Activated CD4-positive, alpha-beta T cell treated with anti-CD3 and anti-CD28 coated beads, Interleukin-2, amount 50 U/mL, for 1 hour (primary cell): ENCODE measurements around the gene FSTL5.
"Not testable (repeated sequence)": the region's sequence is repeated elsewhere in the genome, so short reads cannot be mapped to it uniquely, and the experiment has no call there.

Experiments
- DNase-seq: peaks from one replicate; pipeline ENCODE4 v3.0.0-alpha.2; 2020

The FSTL5 gene

DNA sequence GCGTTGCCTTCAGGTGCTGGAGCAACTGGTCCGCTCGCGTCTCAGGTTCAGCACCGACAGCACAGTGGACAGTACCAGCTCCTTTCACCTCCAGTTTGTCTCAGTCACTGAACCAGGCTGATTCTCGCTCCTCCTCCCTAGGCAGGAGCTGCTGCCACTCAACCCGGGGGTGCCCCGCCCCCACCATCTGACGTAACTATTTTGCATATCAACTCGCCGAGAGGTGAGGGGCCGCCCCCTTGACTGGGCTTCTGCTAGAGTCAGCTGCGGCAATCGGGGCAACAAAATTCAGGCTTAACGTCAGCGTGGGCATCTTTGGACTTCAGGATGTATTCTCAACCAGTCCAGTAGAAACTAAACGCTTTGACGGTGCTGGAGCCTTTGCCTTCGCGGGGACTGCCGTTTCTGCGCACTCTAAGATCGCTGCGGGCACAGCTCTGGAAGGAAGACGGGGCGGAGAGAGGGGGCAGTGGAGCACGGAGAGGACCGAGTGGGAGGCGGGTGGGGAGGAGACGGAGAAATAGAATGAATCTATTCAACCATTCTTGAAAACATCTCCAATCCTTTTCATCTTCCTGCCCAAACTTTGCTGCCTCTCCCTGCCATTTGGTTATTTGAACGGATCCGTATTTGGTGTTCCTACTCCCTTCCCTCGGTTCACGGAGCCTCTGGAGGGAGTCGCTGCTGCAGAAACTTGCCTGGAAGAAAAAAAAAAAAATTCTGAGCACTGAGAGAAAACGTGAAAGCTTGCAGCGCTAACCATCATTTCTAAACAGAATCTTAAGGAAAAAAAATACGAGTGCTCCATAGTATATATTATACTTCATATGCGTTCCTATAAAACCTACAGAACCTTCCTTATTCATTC is at the start of gene FSTL5:
TSS of gene FSTL5 (minus strand) at position 109 of the 868 bp plus-strand sequence. CDS start 52,604 bp downstream, outside the sequence.
- peak; percentile 6 for DNase-seq

DNA sequence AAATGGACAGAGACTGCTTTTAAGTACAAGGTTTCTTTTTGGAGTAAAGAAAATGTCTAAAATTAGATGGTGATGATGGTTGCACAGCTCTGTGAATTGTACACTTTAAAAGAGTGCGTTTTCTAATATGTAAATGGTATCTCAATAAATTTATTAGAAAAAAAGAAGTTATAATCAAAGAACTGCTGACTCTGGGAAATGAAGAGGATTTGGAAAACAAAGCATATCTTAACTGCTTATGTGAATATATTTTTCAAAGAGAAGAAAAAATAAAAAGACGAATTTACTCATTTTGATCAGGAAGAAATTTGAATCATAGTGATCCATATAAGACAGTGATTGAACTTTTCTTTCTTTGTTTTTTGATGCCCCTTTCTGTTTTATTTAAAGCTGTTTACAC is 45.9 kb upstream of the FSTL5 start:
- DNase-seq, result no peak

DNA sequence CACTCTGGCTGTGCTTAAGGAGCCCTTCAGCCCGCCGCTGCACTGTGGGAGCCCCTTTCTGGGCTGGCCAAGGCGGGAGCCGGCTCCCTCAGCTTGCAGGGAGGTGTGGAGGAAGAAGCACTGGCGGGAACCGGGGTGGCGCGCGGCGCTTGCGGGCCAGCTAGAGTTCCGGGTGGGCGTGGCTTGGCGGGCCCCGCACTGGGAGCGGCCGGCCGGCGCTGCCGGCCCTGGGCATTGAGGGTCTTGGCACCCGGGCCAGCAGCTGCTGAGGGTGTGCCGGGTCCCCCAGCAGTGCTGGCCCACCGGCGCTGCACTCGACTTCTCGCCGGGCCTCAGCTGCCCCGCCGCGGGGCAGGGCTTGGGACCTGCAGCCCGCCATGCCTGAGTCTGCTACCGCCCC is 39.7 kb upstream of the FSTL5 start:
- not testable (repeated sequence) for DNase-seq

DNA sequence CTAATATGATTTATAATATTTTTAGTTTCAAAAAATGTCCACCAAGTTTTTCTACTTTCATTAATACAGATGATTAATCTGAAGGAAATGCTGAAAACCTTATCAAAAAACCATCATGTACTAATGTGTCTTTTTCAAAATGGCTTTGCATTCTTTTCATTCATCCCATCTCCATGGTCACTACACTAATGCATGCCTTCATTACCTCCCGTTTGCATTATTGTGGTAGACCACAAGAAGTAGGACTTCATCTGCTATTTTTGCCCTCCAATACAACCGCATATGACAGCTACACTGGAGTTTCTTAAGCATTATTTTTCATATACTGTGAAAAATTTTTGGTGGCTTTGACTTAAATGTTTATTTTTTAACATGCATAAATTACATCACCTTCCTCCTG is 37.9 kb upstream of the FSTL5 start:
- no peak for DNase-seq

DNA sequence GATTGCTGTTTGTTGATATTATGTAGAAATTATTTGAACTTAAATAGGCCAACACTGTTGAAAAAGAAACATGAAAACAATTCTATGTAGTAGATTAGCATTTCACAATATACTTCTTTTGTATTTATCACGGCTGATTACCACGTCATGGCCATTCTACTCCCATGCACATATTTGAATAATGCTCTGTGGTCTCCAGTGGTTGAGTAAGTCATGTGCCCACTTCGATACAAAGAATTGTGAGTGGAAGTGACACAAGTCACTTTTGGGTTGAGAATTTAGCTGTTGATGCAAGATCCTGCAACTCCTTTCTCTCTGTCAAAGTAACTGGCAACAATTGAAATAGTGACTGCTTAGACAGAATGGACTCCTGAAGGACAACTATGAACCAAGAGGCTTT is 6.7 kb upstream of the FSTL5 start:
- no peak for DNase-seq

DNA sequence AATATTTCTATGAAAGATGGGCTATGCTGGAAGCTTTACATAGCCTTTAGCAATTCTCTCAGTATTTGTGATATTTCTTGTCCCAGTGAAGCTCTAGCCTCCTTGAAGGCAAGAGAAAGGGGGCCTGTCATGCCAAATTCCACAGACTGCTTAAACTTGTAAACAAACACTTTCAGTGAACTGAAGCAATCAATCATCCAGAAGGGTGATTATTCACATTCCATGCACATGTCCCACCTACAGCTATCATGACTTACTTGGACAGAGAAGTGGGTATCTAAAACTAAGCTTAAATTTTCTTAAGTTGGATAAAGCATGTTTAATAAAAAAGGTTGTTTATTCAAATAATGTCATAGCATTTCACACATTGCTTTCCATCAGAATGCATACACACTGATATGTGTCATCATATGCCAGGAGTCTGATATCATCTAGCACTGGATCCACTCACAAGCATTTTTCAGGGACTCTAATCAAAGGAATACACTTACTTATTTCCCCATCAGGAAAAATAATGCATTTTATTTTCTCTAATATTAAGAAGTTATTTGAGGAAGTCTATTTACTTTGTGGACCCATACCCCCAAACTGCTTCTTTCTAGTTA is 1.2 kb upstream of the FSTL5 start:
- no peak for DNase-seq

DNA sequence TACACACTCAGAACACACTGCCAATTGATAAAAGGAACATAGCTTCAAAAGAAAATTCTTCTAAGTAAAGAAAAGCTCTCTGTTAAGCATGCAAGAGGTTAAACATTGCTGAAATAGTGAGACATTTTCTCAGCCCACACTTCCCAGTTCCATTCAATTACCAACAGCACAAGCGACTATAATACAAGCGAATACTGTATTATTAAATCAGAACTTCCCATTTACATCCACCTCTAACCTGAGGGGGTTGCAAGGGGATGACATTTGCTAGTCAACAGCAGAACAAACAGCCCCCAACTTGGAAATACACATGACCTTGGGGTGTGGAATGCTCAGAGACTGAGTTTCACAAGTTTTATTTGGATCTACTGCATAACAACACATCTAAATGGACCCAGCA is 1.1 kb downstream of the FSTL5 start:
- DNase-seq, result no peak

DNA sequence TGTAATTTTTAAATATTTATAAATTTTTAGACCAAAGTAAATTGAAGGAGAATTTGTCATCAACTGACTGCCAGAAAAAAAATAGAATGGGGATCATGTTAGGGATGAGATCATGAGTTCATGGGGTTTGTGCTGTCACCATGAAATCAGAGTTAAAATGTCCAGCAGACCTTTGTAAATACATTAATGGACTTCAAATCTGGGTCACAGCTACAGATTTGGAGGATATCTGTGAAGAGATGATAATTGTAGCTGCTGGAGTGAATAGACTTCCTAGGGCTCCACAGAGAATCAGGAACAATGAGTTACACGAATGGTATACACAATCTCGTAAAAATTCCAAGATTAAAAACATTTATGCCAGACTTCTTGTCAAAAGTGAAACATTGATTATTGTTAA is 6.6 kb downstream of the FSTL5 start:
- no peak for DNase-seq

DNA sequence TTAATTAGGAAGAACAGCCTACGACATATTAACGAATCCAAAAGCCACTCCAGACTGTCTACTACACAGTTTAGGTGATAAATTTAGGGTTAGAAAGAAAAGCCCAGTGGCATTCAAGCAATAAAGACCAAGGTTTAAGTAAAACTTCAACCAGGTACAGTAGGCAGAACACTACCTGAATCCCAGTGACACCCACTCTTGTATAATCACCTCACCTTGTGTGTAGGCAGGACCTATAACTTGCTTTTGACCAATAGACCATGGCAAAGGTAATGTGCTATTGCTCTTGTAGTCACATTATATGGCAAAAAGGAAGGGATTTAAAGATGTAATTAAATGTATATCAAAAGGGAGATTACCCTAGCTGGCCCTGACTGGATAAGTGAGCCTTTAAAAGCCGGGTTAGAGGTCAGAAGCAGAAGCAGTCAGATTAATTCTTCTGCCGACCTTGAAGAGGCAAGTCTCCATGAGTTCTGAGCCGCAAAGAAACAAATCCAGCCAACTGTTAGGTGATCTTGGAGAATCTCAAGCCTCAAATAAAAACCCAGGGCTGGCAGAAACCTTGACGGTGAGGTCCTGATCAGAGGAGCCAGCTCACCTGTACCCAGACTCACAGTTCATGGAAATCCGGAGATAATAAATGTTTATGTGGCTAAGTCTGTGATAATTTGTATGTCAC is 8.8 kb downstream of the FSTL5 start:
- no peak for DNase-seq

DNA sequence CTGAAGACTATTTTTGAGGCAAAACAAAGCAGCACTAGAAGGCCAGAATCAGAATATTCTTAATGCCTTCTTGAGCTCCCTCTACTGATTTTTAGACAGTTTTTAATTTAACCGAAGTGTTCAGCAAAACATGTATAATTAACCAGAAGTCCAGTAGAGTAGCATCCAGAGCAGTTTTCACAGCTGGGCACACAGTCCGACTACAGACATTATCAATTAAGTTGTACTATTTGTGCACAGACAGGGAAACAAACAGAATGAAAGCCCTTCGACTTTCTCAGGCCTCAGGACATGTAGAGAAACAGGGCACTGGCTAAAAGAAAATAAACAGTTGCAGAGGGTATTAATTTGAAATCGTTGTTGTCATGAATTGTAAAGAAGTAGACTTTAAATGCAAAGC is 11.9 kb downstream of the FSTL5 start:
- DNase-seq, result no peak

DNA sequence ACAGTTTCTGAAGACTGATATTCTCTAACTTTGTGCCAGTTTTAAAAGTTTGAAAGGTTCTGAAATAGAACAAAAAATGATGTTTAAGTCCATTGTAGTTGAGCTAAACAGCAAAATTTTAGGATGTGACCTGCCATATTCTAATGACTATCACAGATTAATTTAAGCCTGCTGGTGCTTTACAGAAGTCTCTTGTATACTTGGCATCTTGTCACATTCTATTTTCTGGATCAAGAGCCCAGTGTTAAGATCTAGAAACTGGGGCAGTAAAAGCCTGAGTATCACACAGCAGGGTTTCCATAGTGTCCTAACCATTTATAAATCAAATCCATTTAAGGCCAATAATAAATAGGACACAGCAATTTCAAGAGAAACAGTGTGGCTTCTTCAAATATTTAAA is 12.4 kb downstream of the FSTL5 start:
- no peak for DNase-seq

DNA sequence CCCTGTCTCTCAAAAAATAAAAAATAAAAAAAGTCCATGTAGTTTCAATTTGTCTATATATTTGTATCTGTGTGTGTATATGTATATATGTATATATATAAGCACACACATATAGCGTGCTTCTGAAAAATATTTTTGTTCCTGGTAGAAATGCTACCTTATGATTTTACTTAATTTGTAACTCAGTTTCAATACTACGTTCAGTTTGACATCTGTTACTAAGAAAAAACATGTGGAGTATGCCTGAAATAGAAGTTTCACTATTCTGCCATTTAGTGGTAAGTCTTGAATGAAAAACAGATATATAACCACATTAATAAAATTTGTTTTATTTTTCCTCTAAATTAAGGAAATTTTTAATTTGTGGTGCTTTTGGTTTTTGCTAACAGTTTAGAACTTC is 14.2 kb downstream of the FSTL5 start:
- no peak for DNase-seq

DNA sequence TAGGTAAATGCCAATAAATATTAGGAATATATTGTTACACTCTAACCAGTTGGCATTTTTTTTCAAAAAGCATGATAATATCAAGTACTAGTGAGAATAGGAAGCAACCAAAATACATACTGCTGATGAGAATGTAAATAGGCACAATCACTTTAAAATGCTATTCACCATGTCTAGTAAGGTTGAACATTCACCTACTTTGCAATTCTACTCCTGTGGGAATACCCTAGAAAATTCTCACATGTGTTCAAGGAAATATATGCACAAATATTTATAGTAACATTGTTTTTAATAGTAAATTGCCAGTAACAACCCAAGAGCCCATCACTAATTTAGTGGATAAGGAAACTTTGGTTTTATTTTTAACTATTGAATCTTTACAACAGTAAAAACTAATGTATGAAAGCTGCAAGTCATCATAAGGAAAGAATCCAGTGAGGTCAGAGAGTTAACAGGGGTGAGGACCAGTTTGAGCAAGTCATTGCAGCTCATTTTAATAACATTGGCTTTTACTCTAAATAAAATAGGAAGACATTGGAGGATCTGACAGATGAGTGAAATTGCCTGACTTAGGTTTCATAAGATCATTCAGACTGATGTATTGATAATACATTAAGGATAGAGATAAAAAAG is 23.6 kb downstream of the FSTL5 start:
- DNase-seq, result no peak

DNA sequence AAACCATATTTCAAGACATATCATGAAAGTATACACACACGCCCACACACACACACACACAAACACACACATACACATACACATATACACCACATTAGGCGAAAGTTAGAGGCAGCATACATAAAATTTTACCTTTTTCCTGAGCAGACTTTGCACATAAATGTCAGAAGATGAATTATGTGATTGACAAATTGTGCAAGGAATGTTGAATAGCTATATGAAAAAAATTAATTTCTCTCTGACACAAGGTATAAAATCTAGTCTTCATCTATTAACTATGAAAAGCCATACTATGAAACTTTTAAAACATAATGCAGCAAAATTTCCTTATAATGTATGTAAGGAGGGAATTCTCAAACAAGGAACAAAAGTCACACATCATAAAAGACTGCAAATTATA is 24.4 kb downstream of the FSTL5 start:
- DNase-seq, result no peak

DNA sequence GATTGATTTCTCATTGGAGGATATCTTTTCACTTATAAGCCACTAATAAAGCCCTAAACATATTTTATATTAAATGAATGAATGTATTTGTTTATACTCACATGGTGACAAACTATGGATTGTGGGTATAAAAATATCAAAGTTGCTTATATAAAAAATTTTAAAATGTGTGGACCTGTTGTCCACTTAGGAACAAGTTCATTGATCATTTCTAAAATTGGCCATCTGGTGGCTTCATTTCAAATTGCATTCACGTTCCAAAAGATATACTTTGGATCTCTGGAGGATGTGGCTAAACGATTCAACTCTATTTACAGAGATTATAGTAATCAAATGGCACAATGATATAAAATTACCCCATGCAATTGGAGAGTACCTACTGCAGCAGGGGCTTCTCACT is 32.5 kb downstream of the FSTL5 start:
- DNase-seq, result no peak

DNA sequence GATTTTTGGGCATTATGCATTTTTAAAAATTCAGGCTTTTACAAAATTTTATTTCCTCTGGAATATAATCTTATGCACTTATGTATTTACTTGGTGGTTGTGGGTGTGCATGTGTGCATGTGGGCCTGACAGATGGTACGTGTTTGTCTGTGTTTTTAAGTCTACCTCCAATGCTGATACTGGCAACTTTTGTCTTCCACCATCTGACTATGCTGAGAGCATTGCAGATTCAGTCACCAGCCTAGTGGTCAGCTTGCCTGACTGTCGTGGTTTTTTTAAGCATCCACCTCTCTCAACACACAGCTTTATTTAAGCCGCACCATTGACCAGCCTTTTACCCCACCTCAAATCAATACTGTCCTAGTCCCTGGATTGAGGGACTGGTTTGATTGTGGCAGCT is 37.1 kb downstream of the FSTL5 start:
- no peak for DNase-seq

DNA sequence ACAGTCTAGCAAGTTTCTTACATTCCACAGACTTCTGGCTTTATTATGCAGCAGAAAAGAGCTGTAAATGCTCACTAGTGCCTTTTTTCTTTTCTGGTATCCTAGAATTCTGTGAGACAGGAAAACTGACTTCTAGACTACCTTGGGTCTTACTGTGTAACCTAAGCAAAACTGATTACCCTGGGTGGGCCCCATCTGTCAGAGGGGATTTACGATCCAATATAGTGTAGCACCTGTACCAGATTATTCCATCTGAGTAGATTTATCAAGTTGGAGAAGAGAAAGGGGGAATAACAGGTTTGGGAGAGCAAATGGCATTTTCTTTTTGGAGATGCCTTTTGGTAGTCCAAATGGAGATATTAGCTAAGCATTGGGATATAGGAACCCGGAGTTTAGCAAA is 46.7 kb downstream of the FSTL5 start:
- no peak for DNase-seq

DNA sequence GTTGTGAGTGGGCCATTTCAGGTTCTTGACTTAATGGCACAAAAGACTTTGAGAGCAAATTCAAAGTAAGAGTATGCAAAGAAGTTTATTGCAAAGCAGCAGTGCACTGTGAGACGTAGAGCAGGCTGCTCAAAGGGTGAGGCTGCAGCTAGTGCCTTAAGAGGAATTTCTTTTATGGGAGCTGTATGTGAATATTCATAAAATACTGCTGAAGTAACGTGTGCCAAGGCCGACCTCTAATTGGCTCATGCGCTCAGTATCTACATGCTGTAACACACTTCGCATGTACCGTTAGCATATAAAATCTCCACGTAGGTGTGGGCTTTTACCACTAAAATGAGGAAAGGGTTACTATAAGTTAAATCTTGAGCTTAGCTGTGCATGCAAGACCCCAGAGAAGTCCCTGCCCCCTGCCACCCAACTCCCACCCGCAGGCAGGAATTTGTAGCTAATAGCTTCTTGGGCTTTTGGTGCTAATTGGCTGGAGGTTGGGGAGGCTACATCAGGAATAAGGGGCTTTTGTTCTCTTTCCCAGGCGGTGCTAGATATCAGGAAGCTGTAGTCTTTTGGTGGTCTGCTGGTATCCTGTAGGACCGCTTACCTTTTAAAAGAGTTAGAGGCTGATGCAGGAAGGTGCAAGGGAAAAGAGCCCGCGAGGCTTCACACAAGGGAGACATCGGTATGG is 47.6 kb downstream of the FSTL5 start:
- DNase-seq, result no peak

DNA sequence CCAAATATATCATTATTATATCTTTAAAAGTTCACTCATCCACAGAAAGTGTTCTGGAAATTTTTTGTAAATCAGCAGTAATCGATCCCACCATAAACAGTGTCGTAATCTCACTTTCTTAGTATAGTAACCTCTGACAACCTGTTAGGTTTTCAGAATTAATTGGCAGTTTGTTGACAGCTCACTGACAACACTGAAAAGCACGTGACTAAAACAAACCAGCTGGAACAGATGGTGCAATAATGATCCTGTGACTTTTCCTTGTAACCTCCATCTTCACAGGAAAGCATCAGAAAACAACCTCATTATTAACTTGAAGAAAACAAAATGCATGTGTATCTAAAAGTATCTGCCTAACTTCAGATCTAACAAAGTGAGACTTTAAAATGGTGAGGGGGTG is 48.5 kb downstream of the FSTL5 start:
- no peak for DNase-seq

DNA sequence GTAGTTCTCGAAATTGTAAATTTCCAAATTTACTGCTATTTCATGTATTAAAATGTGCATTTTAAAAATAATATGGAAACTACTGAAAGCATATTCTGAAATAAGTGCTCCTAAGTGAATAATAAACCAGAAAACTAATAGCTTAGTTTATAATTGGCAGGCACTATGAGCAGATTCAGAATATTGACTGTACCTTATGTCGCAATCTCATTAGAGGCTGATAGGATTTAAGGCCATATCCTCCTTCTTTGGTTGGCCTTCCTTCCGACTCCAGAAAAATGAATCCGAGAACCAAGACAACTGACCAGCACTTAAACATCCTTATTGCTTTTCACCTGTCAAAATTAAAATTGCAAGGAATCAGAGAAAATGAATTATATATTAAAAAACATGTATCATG is 52.7 kb downstream of the FSTL5 start:
- DNase-seq, result no peak

DNA sequence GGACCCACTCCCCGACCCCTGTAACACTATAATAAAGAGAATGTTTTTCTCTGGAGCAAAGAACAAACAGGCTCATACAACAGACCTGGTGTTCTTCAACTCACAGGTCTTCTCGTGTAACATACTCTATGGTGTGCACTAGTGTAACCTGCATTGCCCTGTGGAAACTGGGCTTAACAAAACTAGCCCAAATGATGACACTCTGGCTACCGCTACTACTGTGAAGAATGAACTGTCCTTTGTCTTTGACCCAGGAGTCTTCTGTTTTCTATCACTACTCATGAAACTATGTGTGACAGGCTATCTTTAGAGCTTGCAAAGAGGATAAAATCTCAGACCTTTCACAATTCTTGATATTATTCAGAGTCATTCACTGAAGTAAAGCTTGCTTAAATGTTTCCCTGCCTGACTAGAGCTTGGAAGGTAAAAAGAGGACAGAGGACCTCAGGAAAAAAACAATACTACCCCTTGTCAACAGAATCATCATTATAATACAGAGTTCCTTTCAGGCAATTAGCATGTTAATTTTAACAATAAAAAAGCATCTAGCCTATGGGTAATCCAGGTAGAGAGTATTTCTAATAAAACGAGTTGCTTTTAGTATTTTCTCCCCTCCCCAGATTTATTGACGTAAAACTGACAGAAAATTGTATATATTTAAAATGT is 59.2 kb downstream of the FSTL5 start:
- no peak for DNase-seq

DNA sequence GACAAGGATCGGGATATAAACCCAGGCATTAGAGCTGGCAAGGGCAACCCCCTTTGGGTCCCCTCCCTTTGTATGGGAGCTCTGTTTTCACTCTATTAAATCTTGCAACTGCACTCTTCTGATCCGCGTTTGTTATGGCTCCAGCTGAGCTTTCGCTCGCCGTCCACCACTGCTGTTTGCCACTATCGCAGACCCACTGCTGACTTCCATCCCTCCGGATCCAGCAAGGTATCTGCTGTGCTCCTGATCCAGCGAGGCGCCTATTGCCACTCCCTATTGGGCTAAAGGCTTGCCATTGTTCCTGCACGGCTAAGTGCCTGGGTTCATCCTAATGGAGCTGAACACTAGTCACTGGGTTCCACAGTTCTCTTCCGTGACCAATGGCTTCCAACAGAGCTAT is 59.9 kb downstream of the FSTL5 start:
- DNase-seq, result not testable (repeated sequence)
